A673 (cell line): Measurements from ENCODE around the gene CETN2.

Source experiments
- CTCF ChIP-seq: fragments of 300-800, 200-600 bp; sonication (generic); conservative IDR thresholded peaks from 2 replicates; pipeline ENCODE4 v1.5.1; 2017; ENCODE audit warnings: low read depth, mild to moderate bottlenecking, antibody characterized with exemption, low read length, moderate library complexity, mixed read lengths
- EZH2 ChIP-seq: fragments of 200-600 bp; sonication (generic); IDR thresholded peaks from 2 replicates; pipeline ENCODE4 v1.6.1; 2017; ENCODE audit warnings: borderline replicate concordance, low read depth, mild to moderate bottlenecking, mixed read lengths, antibody characterized with exemption, low read length; ENCODE audit not compliant: poor library complexity, severe bottlenecking

- TF ChIP-seq CTCF (no peak), EZH2 (no peak)
Observed at GRCh38 chrX:152878976-152879755, 48.6 kb upstream of the CETN2 start.
